Measurements from ENCODE around the gene FBXO11.

- no peak for TF ChIP-seq POLR2AphosphoS5 (IDR thresholded peaks at IDR 0.05; ENCODE audit: low read depth, low read length)
- TF ChIP-seq SIN3A (IDR thresholded peaks at IDR 0.05; ENCODE audit: borderline replicate concordance, insufficient read depth, low read length) = no peak
Observed at GRCh38 chr2:47799031-47799609, 107.2 kb downstream of the FBXO11 start.
